Endothelial cell of umbilical vein (primary cell): Measurements from ENCODE around the gene TRIM62. TPM values are rescaled to one million over a fixed set of nuclear protein-coding genes. Genes with fewer than 3 reads are reported as not detected.

Source experiments
- BruUV-seq: library from RNA; stranded (reverse); fragments of 400-500 nt; replicated peaks from 2 replicates; lab custom pipeline; 2021; lab: Mats Ljungman, UMichigan
- CTCF ChIA-PET: fragments of 300-600, 350-600 bp; sonication (Branson Sonifier 250); formaldehyde crosslinking; loops from one replicate; lab custom pipeline; 2021; ENCODE audit warnings: antibody characterized with exemption, inconsistent platforms; lab: Charles Lee
- POLR2A ChIA-PET: fragments of 300-600, 350-600 bp; sonication (Branson Sonifier 250); formaldehyde crosslinking; loops from one replicate; lab custom pipeline; 2021; ENCODE audit warnings: antibody characterized with exemption, inconsistent platforms; lab: Charles Lee
- DNase-seq: peaks from one replicate; pipeline ENCODE4 v3.0.0-alpha.2; 2011; ENCODE audit warnings: low read depth, low spot score
- FAIRE-seq: peaks from 2 replicates; lab custom pipeline; 2011; peaks lifted over from hg19 to GRCh38; lab: Jason Lieb, UNC
- H2AFZ ChIP-seq: 2 replicates; pipeline ENCODE4 v1.6.0; 2012; ENCODE audit warnings: low read depth, low read length, control low read depth, inconsistent platforms
- H3K27ac ChIP-seq: 2 replicates; pipeline ENCODE4 v1.5.1; 2011; ENCODE audit warnings: low read depth, mild to moderate bottlenecking, control low read depth, low read length, moderate library complexity; ENCODE audit not compliant: insufficient read depth
- H3K27me3 ChIP-seq, 2 experiments: 2 replicates each; pipeline versions ENCODE4 v1.6.0 to v1.6.1; 2011; ENCODE audit warnings: low read length in 2 of 2, mixed read lengths in 1 of 2; ENCODE audit not compliant: control insufficient read depth in 2 of 2, insufficient read depth in 2 of 2
- H3K36me3 ChIP-seq, 2 experiments: 2 replicates in 1 of 2; 3 replicates in 1 of 2; pipeline ENCODE4 v1.5.1; 2011; ENCODE audit warnings: low read length in 2 of 2, mild to moderate bottlenecking in 1 of 2, moderate library complexity in 1 of 2; ENCODE audit not compliant: control insufficient read depth in 2 of 2, insufficient read depth in 2 of 2; ENCODE audit errors: extremely low read depth in 1 of 2
- H3K4me1 ChIP-seq: 3 replicates; pipeline ENCODE4 v1.5.1; 2011; ENCODE audit warnings: mild to moderate bottlenecking, low read length; ENCODE audit not compliant: control insufficient read depth, insufficient read depth; ENCODE audit errors: extremely low read depth
- H3K4me2 ChIP-seq: 2 replicates; pipeline ENCODE4 v1.6.1; 2011; ENCODE audit warnings: low read length, control low read depth, mixed read lengths; ENCODE audit not compliant: insufficient read depth
- H3K4me3 ChIP-seq, 3 experiments: fragments of 200-600 bp in 1 of 3; sonication (generic), shearing (Covaris generic) in 1 of 3; replicated peaks in 1 of 3; 2 replicates each; pipeline ENCODE4 v1.5.1; 2011 to 2016; ENCODE audit warnings: control low read depth in 3 of 3, low read length in 3 of 3, mild to moderate bottlenecking in 2 of 3, inconsistent platforms in 1 of 3, low read depth in 1 of 3, moderate library complexity in 1 of 3; ENCODE audit not compliant: insufficient read depth in 1 of 3
- H3K79me2 ChIP-seq: 2 replicates; pipeline ENCODE4 v1.6.0; 2012; ENCODE audit warnings: low read length, inconsistent platforms; ENCODE audit not compliant: control insufficient read depth, insufficient read depth
- H3K9ac ChIP-seq: replicated peaks from 2 replicates; pipeline ENCODE3; 2011; ENCODE audit warnings: low read length, control low read depth; ENCODE audit not compliant: insufficient read depth; ENCODE audit errors: extremely low read depth
- H3K9me1 ChIP-seq: replicated peaks from 3 replicates; pipeline ENCODE4 v1.6.0; 2011; ENCODE audit warnings: mild to moderate bottlenecking, low read length; ENCODE audit not compliant: control insufficient read depth, insufficient read depth; ENCODE audit errors: extremely low read depth
- H3K9me3 ChIP-seq: replicated peaks from 2 replicates; pipeline ENCODE4 v1.5.1; 2012; ENCODE audit warnings: low read length, inconsistent platforms; ENCODE audit not compliant: control insufficient read depth, insufficient read depth
- H4K20me1 ChIP-seq: replicated peaks from 2 replicates; pipeline ENCODE3; 2011; ENCODE audit warnings: mild to moderate bottlenecking, low read length; ENCODE audit not compliant: control insufficient read depth, insufficient read depth; ENCODE audit errors: extremely low read depth
- CTCF ChIP-seq, 2 donors: IDR thresholded peaks; 1 replicate in 1 of 2; 2 replicates in 1 of 2; pipeline ENCODE4 v1.5.1; 2011; ENCODE audit warnings: low read length in 2 of 2, mild to moderate bottlenecking in 2 of 2, moderate library complexity in 2 of 2, control low read depth in 1 of 2, inconsistent platforms in 1 of 2, low read depth in 1 of 2; ENCODE audit not compliant: insufficient read depth in 1 of 2; ENCODE audit errors: extremely low read depth in 1 of 2
- EZH2 ChIP-seq: IDR thresholded peaks from 2 replicates; pipeline ENCODE4 v1.6.1; 2012; ENCODE audit warnings: borderline replicate concordance, low read depth, mild to moderate bottlenecking, moderate library complexity, low read length, inconsistent platforms; ENCODE audit not compliant: severe bottlenecking
- FOS ChIP-seq: IDR thresholded peaks from 2 replicates; pipeline ENCODE4 v1.6.1; 2011; ENCODE audit warnings: mild to moderate bottlenecking, low read length, moderate library complexity, borderline replicate concordance; ENCODE audit not compliant: insufficient read depth
- GATA2 ChIP-seq: IDR thresholded peaks from 2 replicates; pipeline ENCODE4 v1.7.0; 2011; ENCODE audit warnings: low read depth, mild to moderate bottlenecking, moderate library complexity, mixed read lengths, low read length; ENCODE audit not compliant: insufficient read length, insufficient read depth
- JUN ChIP-seq: IDR thresholded peaks from 2 replicates; pipeline ENCODE4 v1.6.1; 2011; ENCODE audit warnings: borderline replicate concordance, low read depth; ENCODE audit not compliant: insufficient read length, insufficient read depth
- MAX ChIP-seq: IDR thresholded peaks from 2 replicates; pipeline ENCODE4 v1.6.1; 2011; ENCODE audit not compliant: insufficient read depth, insufficient read length
- MYC ChIP-seq: IDR thresholded peaks from one replicate; pipeline ENCODE4 v1.6.1; 2011; ENCODE audit warnings: mild to moderate bottlenecking, low read depth, low read length
- POLR2A ChIP-seq: IDR thresholded peaks from 2 replicates; pipeline ENCODE4 v1.6.1; 2012; ENCODE audit warnings: low read depth, mild to moderate bottlenecking, control low read depth, low read length
- POLR2AphosphoS5 ChIP-seq: IDR thresholded peaks from 2 replicates; pipeline ENCODE4 v1.6.1; 2012; ENCODE audit warnings: low read depth, mild to moderate bottlenecking, control low read depth, low read length, moderate library complexity; ENCODE audit not compliant: insufficient read depth
- dilution Hi-C: fragments of 300-500 bp; cut with MboI; formaldehyde crosslinking; loops from one replicate; pipeline ENCODE4 v1.15.0; 2019; ENCODE audit warnings: low sequenced_read_pairs; ENCODE audit not compliant: extremely low pct_ligation_motif_present
- intact Hi-C: fragments of 100-400 bp; cut with micrococcal nuclease; formaldehyde crosslinking; loops from one replicate; pipeline ENCODE4 v1.10.0; 2022
- polyA plus RNA-seq, 4 experiments: library from polyadenylated mRNA; depleted of rRNA in 3 of 4; stranded (reverse) in 3 of 4; unstranded in 1 of 4; fragments of >200 nt; gene quantifications; 2 replicates each; pipeline versions ENCODE4 v1.2.1 to v1.2.3, GENCODE V29; 2011 to 2012; ENCODE audit warnings: missing spikeins in 1 of 4
- total RNA-seq: library from RNA; stranded (reverse); gene quantifications from 2 replicates; pipeline ENCODE4 v1.2.3, GENCODE V29; 2021

Gene TRIM62
- total and polyA plus RNA-seq, 2 donors (not counting 3 experiments of a cell fraction or from before 2014, with no cell fraction given), result 8.3 to 9.3 TPM

DNA sequence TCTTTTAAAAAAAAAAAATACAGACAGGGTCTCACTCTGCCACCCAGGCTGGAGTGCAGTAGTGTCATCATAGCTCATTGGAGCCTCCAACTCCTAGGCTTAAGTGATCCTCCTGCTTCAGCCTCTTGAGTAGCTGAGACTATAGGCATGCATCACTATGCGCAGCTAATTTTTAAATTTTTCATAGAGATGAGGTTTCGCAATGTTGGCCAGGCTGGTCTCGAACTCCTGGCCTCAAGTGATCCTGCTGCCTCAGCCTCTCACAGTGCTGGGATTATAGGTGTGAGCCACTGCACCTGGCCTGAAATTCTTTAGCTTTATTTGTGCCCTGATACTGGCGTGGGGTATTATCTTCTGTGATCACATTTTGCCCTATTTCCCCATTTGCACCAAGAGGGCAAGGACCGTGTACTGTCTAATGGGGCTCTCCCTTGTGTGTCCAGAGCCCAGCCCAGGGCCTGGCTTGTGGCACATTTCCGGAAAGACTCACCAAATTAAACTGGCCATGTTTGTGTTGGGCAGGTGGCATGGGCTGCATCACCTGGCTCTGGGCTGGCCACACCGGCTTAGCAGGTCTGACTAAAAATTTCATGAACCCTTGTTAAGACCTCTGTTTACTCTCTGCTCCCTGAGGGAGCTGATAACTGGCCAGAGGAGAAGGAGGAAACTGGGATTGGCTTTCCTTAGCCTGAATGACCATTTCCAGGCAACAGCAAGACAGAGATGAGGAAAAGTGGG lies 32.2 kb downstream of the TRIM62 start:
- no peak for FAIRE-seq
- H3K4me3 ChIP-seq, result no peak overlapping the region
- no peaks in the 10 kb centered on the region for H3K9me1 ChIP-seq
- H3K9me3 ChIP-seq, result no peaks in the 10 kb centered on the region
- TF ChIP-seq FOS (no peak), JUN (no peak), MYC (no peak), POLR2AphosphoS5 (no peak), MAX (no peak), POLR2A (no peak), GATA2 (no peak), EZH2 (no peak), CTCF (IDR thresholded peaks at IDR 0.05; ENCODE audit: extremely low read depth in 1 of 2, insufficient read depth in 1 of 2, low read depth in 1 of 2, low read length in 2 of 2) (no peak)
- POLR2A ChIA-PET, result no interaction called here
- dilution Hi-C loops (no loop called here), intact Hi-C loops (no loop called here)
- no TSS peak for BruUV-seq
- H3K4me1 ChIP-seq, result no peaks in the 10 kb centered on the region
- H3K9ac ChIP-seq, result no peak overlapping the region
- H3K27ac ChIP-seq, result no peak overlapping the region
- H2AFZ ChIP-seq, result no peak overlapping the region
- peaks cover 0 to 39% of the 10 kb centered on the region in 2 experiments for H3K36me3 ChIP-seq
- H4K20me1 ChIP-seq, result no peaks in the 10 kb centered on the region
- no peak overlapping the region for H3K4me2 ChIP-seq
- H3K79me2 ChIP-seq, result no peaks in the 10 kb centered on the region
- no peaks in the 10 kb centered on the region for H3K27me3 ChIP-seq
- no peak for DNase-seq
- CTCF ChIA-PET, result interaction anchor here (1.0 to 1.4 kb wide), 2 partner anchors 11 to 60 kb away, joined by 3 to 4 read pairs; no protein-coding TSS in a partner anchor
